NCI-H2029 treated with DMSO at 0.1 percent for 48 hours (cell line): ENCODE measurements around the gene ZNRF2.

Source experiments
- DNase-seq: peaks from one replicate; lab custom pipeline; 2025; lab: John Stamatoyannopoulos, UW

Gene ZNRF2

DNA sequence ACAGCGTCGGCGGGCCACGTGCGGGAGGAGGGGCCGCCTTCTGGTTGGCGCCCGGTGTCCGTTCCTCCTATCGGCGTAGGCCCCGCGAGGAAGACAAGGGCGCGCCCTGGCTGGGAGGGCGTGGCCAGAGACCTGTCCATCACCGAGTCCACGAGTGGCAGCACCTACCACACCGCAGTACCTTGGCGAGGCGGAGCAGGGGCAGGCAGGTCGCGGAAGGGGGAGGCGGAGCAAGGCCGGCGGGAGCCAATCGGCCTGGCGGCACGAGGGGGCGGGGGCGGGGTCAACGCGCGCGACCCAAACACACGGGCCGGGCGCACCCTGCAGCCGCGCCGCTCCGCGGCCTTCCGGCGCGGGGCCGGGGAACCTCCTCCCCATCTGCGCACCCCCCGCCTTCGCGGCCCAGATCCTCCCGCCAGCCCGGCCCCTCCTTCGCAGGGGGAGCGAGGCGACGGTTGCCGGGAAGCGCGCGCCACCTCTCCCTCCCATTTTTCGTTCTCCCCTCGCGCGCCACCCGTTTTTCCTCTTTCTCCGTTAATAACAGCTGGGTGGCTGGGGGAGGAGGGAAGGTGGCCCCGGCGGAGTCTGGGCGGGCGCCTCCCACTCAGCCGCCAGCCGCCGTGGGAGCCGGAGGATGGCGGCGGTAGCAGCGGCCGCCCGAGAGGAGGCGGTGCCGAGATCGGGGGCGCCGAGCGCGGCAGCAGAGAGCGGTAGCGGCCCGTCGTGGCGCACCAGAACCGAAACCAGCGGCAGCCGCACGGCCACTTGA, at the start of gene ZNRF2:
TSS of gene ZNRF2 (plus strand) at position 300 of the 769 bp plus-strand sequence. CDS start 761 bp downstream, outside the sequence.
- DNase-seq = peak; percentile 92

GRCh38 chr7:30237271-30237695, 47.1 kb upstream of the ZNRF2 start:
- DNase-seq = peak; percentile 47

DNA sequence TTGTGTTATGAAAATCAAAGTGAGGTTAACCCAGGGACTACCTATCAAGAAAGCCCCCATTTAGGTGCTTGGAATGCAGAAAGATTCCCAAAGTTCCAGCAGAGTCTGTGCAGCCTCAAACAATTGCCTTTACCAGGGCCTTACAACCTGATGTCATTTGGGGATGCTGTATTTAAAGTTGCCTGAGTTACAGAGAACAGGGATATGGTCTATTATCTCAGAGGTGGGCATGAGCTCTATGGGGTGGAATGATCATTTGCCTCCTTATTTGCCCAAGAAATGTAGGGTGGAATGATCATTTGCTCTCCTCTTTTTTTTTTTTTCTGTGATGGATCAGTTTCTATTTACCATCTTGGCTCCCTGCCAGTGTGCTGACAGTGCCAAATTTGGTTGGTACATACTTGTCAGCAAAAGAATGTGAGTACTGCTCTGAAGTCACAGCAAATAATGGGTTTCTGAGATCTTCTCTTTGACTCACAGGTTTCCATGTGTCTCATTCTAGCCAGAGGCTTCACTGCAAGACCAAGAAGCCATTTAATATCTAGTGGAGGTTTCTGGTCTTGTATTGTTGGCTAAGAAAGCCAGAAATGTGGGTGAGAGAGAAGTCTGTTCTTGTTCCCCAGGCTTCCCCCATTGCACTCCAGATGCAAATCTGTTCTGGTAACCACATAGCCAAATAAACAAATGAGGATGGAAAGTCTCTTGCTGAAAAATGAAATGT, 45.5 kb upstream of the ZNRF2 start:
- peak; percentile 88 for DNase-seq

DNA sequence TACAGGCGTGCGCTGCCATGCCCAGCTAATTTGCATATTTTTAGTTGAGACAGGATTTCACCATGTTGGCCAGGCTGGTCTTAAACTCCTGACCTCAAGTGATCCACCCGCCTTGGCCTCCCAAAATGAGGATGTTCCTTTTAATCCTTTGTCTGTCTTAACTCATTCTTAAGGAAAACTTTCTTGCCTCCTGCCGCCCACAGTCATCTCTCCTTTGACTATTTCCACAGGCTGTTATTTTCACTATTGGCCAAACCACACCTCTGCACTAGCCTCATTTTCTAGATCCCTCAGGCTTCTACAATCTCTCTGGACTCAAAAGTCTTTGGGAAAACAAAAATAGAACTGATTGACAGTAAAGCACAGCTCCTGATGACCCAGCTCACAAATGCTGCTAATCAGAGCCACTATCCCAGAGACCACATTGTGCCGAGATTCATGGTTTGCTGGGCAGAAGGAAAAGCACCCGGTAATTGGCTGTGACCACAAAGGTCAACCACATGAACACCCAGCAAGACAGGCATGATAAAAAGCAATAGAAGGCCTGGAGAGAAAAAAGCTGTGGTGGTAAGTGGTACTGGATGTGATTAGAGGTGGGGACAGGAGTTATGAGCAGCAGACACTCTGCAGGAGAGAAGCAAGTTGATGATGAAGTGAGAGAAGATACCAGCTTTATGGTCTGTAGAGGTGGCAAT, 44.1 kb upstream of the ZNRF2 start:
- no peak for DNase-seq

DNA sequence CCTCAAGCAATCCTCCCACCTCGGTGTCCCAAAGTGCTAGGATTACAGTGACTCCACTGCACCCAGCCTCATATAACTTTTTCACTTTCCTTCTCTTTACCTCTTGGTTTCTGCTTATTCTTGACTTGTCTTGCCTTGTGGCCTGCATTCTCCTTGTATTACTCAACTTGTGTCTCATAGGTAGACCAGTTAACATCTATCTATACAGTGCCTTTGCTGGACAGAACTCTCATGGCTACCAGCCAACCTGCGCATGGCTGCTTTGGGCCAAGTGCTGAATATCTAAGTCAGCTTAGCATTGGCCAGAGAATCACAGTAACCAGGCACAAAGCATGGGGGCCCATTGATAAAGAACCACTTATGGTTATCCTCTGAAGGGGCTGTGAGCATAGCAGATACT, 42.6 kb upstream of the ZNRF2 start:
- DNase-seq = no peak

GRCh38 chr7:30244340-30244739, 40.1 kb upstream of the ZNRF2 start:
- DNase-seq = no peak

- no peak for DNase-seq
Observed at GRCh38 chr7:30245913-30246312, 38.5 kb upstream of the ZNRF2 start.

DNA sequence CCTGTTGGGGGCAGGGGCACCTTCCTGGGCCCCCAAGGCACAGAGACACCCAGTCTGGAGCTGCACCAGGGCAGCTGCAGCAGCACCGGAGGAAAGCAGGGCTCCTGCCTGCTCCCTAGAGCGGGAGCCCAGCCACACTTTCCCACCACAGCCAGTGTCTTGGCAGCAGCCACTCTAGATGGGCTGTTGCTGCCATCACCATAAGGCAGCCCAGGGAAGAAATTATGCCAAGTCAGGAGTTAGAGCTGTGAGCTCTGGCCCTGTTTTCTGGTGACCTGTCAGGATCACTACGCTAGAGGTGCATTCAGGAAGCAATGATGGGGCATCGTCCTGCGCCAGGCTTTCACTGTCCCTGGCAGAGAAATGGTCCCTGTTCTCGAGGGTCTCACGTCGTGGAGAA, 38.0 kb upstream of the ZNRF2 start:
- DNase-seq = no peak

DNA sequence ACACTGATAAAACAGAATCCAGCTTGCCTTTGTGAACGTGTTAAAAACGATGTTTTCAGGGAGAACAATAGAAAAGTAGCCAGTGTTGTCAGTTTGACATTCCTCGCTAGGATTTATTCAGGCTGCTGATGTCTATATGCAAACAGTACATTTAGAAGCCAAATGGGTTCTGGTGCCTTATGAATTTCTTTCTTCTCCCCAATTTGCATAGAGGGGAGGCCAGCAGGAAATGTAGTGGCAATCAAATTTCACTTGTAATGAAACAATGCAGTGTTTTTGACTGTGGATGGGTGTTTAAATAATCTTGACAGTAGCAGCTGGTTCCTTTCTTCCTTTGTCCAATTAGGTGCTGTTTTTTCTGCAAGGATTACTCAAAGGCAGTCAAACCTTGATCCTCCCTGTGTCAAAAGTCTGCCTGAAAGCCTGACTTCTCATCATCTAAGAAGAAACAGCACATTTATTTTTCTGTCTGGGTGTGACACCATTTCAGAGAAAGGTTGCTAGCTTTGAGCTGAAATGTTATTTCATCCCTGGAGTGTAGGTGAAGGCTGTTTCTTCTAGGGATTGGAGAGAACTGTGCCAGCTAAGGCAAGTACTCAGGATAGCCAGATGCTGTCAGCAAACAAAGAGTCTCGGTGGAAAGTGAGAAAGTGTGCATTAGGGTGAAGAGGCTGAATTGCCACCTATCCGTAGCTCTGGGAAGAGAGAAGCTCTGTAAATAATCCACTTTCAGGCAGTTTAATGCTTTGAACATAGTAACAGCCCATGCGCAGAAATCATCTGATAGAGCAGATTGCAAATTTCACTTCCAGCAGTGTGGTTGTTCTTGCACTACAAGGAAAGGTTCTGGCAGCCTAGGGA, 36.6 kb upstream of the ZNRF2 start:
- DNase-seq = peak; percentile 18

GRCh38 chr7:30249316-30249715, 35.1 kb upstream of the ZNRF2 start:
- no peak for DNase-seq

- DNase-seq = no peak
Observed at GRCh38 chr7:30249986-30250774, 34.2 kb upstream of the ZNRF2 start.

DNA sequence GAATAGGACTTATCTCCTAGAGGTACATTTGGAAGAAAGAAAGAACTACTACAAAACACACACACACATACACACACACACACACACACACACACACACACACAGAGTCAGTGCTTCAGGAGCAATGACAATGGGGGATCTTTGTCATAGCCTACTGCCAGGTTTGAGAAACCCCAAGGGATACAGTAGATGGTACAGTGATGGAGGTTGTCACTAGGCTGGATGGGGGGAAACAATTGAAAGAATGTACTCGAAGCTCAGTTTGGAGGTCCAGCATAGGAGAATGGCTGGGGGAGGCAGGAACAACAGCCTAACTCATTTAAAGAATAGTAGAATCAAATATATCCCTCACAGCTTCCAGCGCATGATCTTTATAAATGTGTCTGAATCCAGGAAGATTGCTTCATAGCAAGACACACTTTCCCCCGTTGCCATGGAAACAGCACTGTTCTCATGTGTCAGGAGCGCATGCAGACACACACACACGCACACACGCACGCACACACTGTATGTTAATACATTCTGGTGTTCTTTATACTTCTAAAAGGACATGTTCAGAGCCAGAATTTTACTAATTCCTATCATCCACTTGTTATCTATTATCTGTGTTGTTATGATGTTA, 32.6 kb upstream of the ZNRF2 start:
- no peak for DNase-seq

- peak; percentile 60 for DNase-seq
Observed at GRCh38 chr7:30252885-30253795, 31.3 kb upstream of the ZNRF2 start.

DNA sequence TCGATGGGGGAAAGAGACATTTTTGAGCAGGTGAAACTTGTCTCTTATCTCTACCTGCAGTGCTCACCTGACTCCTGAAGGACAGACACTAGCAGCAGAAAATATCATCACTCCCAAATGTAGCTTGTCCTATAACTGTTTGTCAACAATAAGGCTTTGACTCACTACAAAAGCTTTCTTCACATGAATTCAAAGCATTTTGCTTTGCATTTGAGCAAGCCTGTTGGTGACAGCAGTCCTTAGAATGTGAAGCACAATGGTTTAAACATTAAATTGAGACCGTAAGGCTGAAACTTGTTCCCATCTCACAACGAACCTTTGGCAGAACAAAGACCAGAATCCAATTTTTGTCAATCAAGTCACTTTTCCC, 30.6 kb upstream of the ZNRF2 start:
- no peak for DNase-seq

GRCh38 chr7:30254248-30254647, 30.1 kb upstream of the ZNRF2 start:
- DNase-seq = no peak

DNA sequence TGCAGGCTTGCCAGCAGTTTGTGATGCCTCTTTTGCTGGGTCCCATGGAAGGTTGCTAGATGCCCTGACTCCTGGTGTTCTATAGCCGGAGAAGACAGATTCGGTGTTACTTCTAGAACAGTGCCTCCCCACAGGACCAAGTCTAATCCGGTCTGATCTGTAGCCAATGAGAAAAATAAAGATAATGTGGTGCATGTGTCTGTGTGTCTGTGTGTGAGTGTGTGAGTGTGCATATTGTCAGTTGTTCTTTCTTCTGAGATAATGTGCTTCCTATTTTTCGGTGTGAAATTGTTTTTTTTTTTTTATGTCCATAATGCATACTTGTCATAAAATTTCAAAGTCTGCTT, 29.7 kb upstream of the ZNRF2 start:
- no peak for DNase-seq

GRCh38 chr7:30255064-30255769, 29.2 kb upstream of the ZNRF2 start:
- no peak for DNase-seq

- no peak for DNase-seq
Observed at GRCh38 chr7:30256349-30256858, 28.0 kb upstream of the ZNRF2 start.

GRCh38 chr7:30260246-30260768, 24.1 kb upstream of the ZNRF2 start:
- no peak for DNase-seq
